ENCODE results near the gene PRF1. TPM values are rescaled to one million over a fixed set of nuclear protein-coding genes. Genes with fewer than 3 reads are reported as not detected.
A peak's percentile ranks its signal among the peaks of the same experiment; 100 is the strongest.

PRF1 gene
- total RNA-seq, 4 donors from 2014 or later, result 0.34 to 2.5 (median 0.70) TPM; not detected in 1

GRCh38 chr10:70568113-70568512 lies 34.4 kb downstream of the PRF1 start:
- no peak overlapping the region for H3K27ac ChIP-seq
- peaks cover under 1% of the 10 kb centered on the region for H3K4me1 ChIP-seq
- H3K9me3 ChIP-seq, result no peaks in the 10 kb centered on the region
- no peak for DNase-seq (ENCODE audit: low spot score in 2 of 2)
- WGBS, result 79% methylated on average over 3 of the region's 3 CpGs
- no peaks in the 10 kb centered on the region for H3K27me3 ChIP-seq
- TF ChIP-seq CTCF (IDR thresholded peaks at IDR 0.05) (no peak), POLR2AphosphoS5 (IDR thresholded peaks at IDR 0.05) (no peak), POLR2A (IDR thresholded peaks at IDR 0.05) (no peak)
- no peak overlapping the region for H3K4me3 ChIP-seq
- no peaks in the 10 kb centered on the region for H3K36me3 ChIP-seq

GRCh38 chr10:70567603-70568002 lies 34.9 kb downstream of the PRF1 start:
- H3K4me3 ChIP-seq, result no peak overlapping the region
- no peak for DNase-seq (ENCODE audit: low spot score in 2 of 2)
- no peaks in the 10 kb centered on the region for H3K4me1 ChIP-seq
- no peak for TF ChIP-seq EP300 (IDR thresholded peaks at IDR 0.05)
- H3K27me3 ChIP-seq, result no peaks in the 10 kb centered on the region
- H3K27ac ChIP-seq, result no peak overlapping the region
- WGBS, result 88% methylated on average over 4 of the region's 4 CpGs
- H3K36me3 ChIP-seq, result no peaks in the 10 kb centered on the region
- no peaks in the 10 kb centered on the region for H3K9me3 ChIP-seq

GRCh38 chr10:70566515-70567290 lies 35.8 kb downstream of the PRF1 start:
- Histone ChIP-seq H3K4me1 (peaks cover under 1% of the 10 kb centered on the region), H3K36me3 (no peaks in the 10 kb centered on the region), H3K4me3 (no peak overlapping the region), H3K27ac (no peak overlapping the region), H3K27me3 (no peaks in the 10 kb centered on the region), H3K9me3 (no peaks in the 10 kb centered on the region)
- peak in 1 of 2 donors; percentile 72 for DNase-seq (ENCODE audit: low spot score in 2 of 2)
- 77% methylated on average over 7 of the region's 18 CpGs for WGBS
- TF ChIP-seq POLR2AphosphoS5 (IDR thresholded peaks at IDR 0.05) (no peak), EP300 (IDR thresholded peaks at IDR 0.05) (no peak), POLR2A (IDR thresholded peaks at IDR 0.05) (no peak), CTCF (IDR thresholded peaks at IDR 0.05) (no peak)

GRCh38 chr10:70565556-70566514 lies 36.7 kb downstream of the PRF1 start:
- no peak overlapping the region for H3K4me3 ChIP-seq
- WGBS, result 84% methylated on average over 17 of the region's 18 CpGs
- no peaks in the 10 kb centered on the region for H3K9me3 ChIP-seq
- no peaks in the 10 kb centered on the region for H3K27me3 ChIP-seq
- H3K4me1 ChIP-seq, result peaks cover 10% of the 10 kb centered on the region
- TF ChIP-seq EP300 (IDR thresholded peaks at IDR 0.05), result no peak
- no peak for TF ChIP-seq CTCF (IDR thresholded peaks at IDR 0.05)
- TF ChIP-seq POLR2AphosphoS5 (IDR thresholded peaks at IDR 0.05), result no peak
- no peak overlapping the region for H3K27ac ChIP-seq
- DNase-seq (ENCODE audit: low spot score in 2 of 2), result peak in 1 of 2 donors; percentile 70
- H3K36me3 ChIP-seq, result no peaks in the 10 kb centered on the region

GRCh38 chr10:70564901-70565351 lies 37.6 kb downstream of the PRF1 start:
- no peak overlapping the region for H3K4me3 ChIP-seq
- TF ChIP-seq EP300 (IDR thresholded peaks at IDR 0.05) (no peak), POLR2A (IDR thresholded peaks at IDR 0.05) (no peak), CTCF (IDR thresholded peaks at IDR 0.05) (no peak), POLR2AphosphoS5 (IDR thresholded peaks at IDR 0.05) (no peak)
- 97% methylated on average over 6 of the region's 6 CpGs for WGBS
- no peaks in the 10 kb centered on the region for H3K36me3 ChIP-seq
- H3K4me1 ChIP-seq, result peaks cover 12% of the 10 kb centered on the region
- peak; percentile 9 to 45 for DNase-seq (ENCODE audit: low spot score in 2 of 2)
- H3K27me3 ChIP-seq, result no peaks in the 10 kb centered on the region
- no peaks in the 10 kb centered on the region for H3K9me3 ChIP-seq
- no peak overlapping the region for H3K27ac ChIP-seq
